Stomach (tissue), 9 donors: ENCODE measurements around the gene C4orf50. TPM values are rescaled to one million over a fixed set of nuclear protein-coding genes. Genes with fewer than 3 reads are reported as not detected.

ENCODE experiments used
- DNase-seq, 2 donors: peaks; one replicate each; pipeline versions ENCODE4 v3.0.0 to v3.0.0-alpha.2; 2013 to 2019
- H3K27ac ChIP-seq, 5 donors: fragments of 200-600 bp in 4 of 5; sonication (generic) in 4 of 5; one replicate each; pipeline ENCODE4 v1.5.1; 2013 to 2019; ENCODE audit warnings: mild to moderate bottlenecking in 1 of 5, moderate library complexity in 1 of 5
- H3K27me3 ChIP-seq, 3 donors: fragments of 200-600 bp; sonication (generic); one replicate each; pipeline ENCODE4 v1.5.1; 2017 to 2019; ENCODE audit warnings: mixed run types in 1 of 3
- H3K36me3 ChIP-seq, 4 donors: fragments of 200-600 bp; sonication (generic); 1 replicate in 3 of 4; 2 replicates in 1 of 4; pipeline ENCODE4 v1.5.1; 2016 to 2019
- H3K4me1 ChIP-seq, 4 donors: fragments of 200-600 bp; sonication (generic); one replicate each; pipeline ENCODE4 v1.5.1; 2016 to 2019
- H3K4me3 ChIP-seq, 4 donors: fragments of 200-600 bp; sonication (generic) in 3 of 4; one replicate each; pipeline ENCODE4 v1.5.1; 2016 to 2019; ENCODE audit warnings: mild to moderate bottlenecking in 1 of 4
- H3K9me3 ChIP-seq, 4 donors: fragments of 200-600 bp; sonication (generic); one replicate each; pipeline ENCODE4 v1.5.1; 2016 to 2019
- CTCF ChIP-seq, 7 experiments: fragments of 450-650 bp in 4 of 7; fragments of 200-600 bp in 3 of 7; sonication (generic) in 3 of 7; IDR thresholded peaks; one replicate each; pipeline ENCODE4 v1.5.1; 2016 to 2019; ENCODE audit warnings: antibody characterized with exemption in 7 of 7, control low read depth in 2 of 7, mild to moderate bottlenecking in 1 of 7
- EP300 ChIP-seq: sonication (generic); formaldehyde crosslinking; IDR thresholded peaks from one replicate; pipeline ENCODE4 v1.6.1; 2017; ENCODE audit warnings: antibody characterized with exemption
- POLR2A ChIP-seq, 4 donors: fragments of 450-650 bp; IDR thresholded peaks; one replicate each; pipeline ENCODE4 v1.6.1; 2016; ENCODE audit warnings: antibody characterized with exemption in 4 of 4, control low read depth in 2 of 4, mild to moderate bottlenecking in 1 of 4, moderate library complexity in 1 of 4
- POLR2AphosphoS5 ChIP-seq, 3 donors: sonication (generic); formaldehyde crosslinking; IDR thresholded peaks; one replicate each; pipeline ENCODE4 v1.6.1; 2016; ENCODE audit warnings: antibody characterized with exemption in 3 of 3
- WGBS, 5 donors: extraction: QIAGEN DNeasy Blood & Tissue Kit in 3 of 5; methylation state at CpG; one replicate each; pipeline versions ENCODE4 v1.1.5 to v1.1.7; 2013 to 2018; 5-methylcytosine and 5-hydroxymethylcytosine counted together
- intact Hi-C: fragments of 100-400 bp; cut with DNase I; formaldehyde crosslinking; loops from one replicate; pipeline ENCODE4 v1.15.1; 2023; ENCODE audit warnings: low total_unique reads
- polyA plus RNA-seq, 3 donors: library from polyadenylated mRNA; stranded (reverse); fragments of 200-250 nt; gene quantifications; one replicate each; pipeline ENCODE4 v1.2.3, GENCODE V29; 2013
- total RNA-seq, 5 donors: library from RNA; depleted of rRNA; stranded (reverse); fragments of >200 nt; gene quantifications; one replicate each; pipeline versions ENCODE4 v1.1.0 to v1.2.3, GENCODE V29; 2014 to 2016
- donor health status: healthy with polysubstance abuse.
- donor health status: Bipolar disorder and iron deficiency.
- donor health status: healthy.

The C4orf50 gene
- total and polyA plus RNA-seq, 8 donors = under 0.01 to 1.8 (median 0.85) TPM; not detected in 4

- no peak for DNase-seq
- intact Hi-C loops = no loop called here
- Histone ChIP-seq H3K4me3 (no peak overlapping the region), H3K27me3 (peaks cover 0 to 86% (median 23%) of the 10 kb centered on the region in 3 donors), H3K36me3 (no peaks in the 10 kb centered on the region), H3K4me1 (no peaks in the 10 kb centered on the region), H3K9me3 (no peaks in the 10 kb centered on the region), H3K27ac (no peak overlapping the region)
- WGBS, 5 donors = 63 to 92% (median 88%) methylated on average over 3 of the region's 3 CpGs
- no peak for TF ChIP-seq POLR2AphosphoS5 (IDR thresholded peaks at IDR 0.05)
- no peak for TF ChIP-seq POLR2A (IDR thresholded peaks at IDR 0.05)
- TF ChIP-seq EP300 = no peak
- no peak for TF ChIP-seq CTCF (IDR thresholded peaks at IDR 0.05)
Measured at GRCh38 chr4:5922556-5922955, 95.7 kb downstream of the C4orf50 start.

- 36 to 59% (median 46%) methylated on average over 2 to 6 of the region's 6 CpGs for WGBS, 5 donors
- Histone ChIP-seq H3K4me3 (no peak overlapping the region), H3K9me3 (no peaks in the 10 kb centered on the region), H3K36me3 (no peaks in the 10 kb centered on the region), H3K27me3 (peaks cover 0 to 82% (median 23%) of the 10 kb centered on the region in 3 donors), H3K4me1 (no peaks in the 10 kb centered on the region), H3K27ac (no peak overlapping the region)
- DNase-seq = no peak
- no peak for TF ChIP-seq EP300
- TF ChIP-seq POLR2AphosphoS5 (IDR thresholded peaks at IDR 0.05) = no peak
- no peak for TF ChIP-seq CTCF (IDR thresholded peaks at IDR 0.05)
- TF ChIP-seq POLR2A (IDR thresholded peaks at IDR 0.05) = no peak
- intact Hi-C loops = no loop called here
Measured at GRCh38 chr4:5921981-5922380, 96.2 kb downstream of the C4orf50 start.

- TF ChIP-seq POLR2AphosphoS5 (IDR thresholded peaks at IDR 0.05) = no peak
- no peak for TF ChIP-seq POLR2A (IDR thresholded peaks at IDR 0.05)
- TF ChIP-seq CTCF (IDR thresholded peaks at IDR 0.05) = no peak
- no peak for TF ChIP-seq EP300
- Histone ChIP-seq H3K9me3 (no peaks in the 10 kb centered on the region), H3K36me3 (no peaks in the 10 kb centered on the region), H3K4me3 (no peak overlapping the region), H3K27me3 (peaks cover 0 to 83% (median 23%) of the 10 kb centered on the region in 3 donors), H3K27ac (no peak overlapping the region), H3K4me1 (no peaks in the 10 kb centered on the region)
- intact Hi-C loops = no loop called here
- no peak for DNase-seq
- WGBS, 5 donors = 28 to 41% (median 35%) methylated on average over 11 to 16 of the region's 16 CpGs
Measured at GRCh38 chr4:5921101-5921980, 96.9 kb downstream of the C4orf50 start.

GRCh38 chr4:5919571-5919970, 98.7 kb downstream of the C4orf50 start:
- intact Hi-C loops = no loop called here
- 67 to 83% (median 81%) methylated on average over 7 of the region's 7 CpGs for WGBS, 5 donors
- Histone ChIP-seq H3K4me3 (no peak overlapping the region), H3K9me3 (peaks cover 0 to 5% (median 0%) of the 10 kb centered on the region in 4 donors), H3K36me3 (no peaks in the 10 kb centered on the region), H3K4me1 (no peaks in the 10 kb centered on the region), H3K27ac (no peak overlapping the region), H3K27me3 (peaks cover 0 to 74% (median 23%) of the 10 kb centered on the region in 3 donors)
- TF ChIP-seq POLR2A (IDR thresholded peaks at IDR 0.05) (no peak), EP300 (no peak), CTCF (IDR thresholded peaks at IDR 0.05) (no peak), POLR2AphosphoS5 (IDR thresholded peaks at IDR 0.05) (no peak)
- DNase-seq = no peak
